Gastrocnemius medialis (tissue), 4 donors: ENCODE measurements around the gene ACTL7B.

Experiments
- CTCF ChIP-seq, 5 experiments: fragments of 450-650 bp in 3 of 5; fragments of 200-600 bp in 2 of 5; sonication (generic) in 2 of 5; IDR thresholded peaks in 4 of 5; conservative IDR thresholded peaks in 1 of 5; 1 replicate in 4 of 5; 2 replicates in 1 of 5; pipeline ENCODE4 v1.5.1; 2016 to 2019; ENCODE audit warnings: antibody characterized with exemption in 5 of 5, mild to moderate bottlenecking in 3 of 5, moderate library complexity in 3 of 5
- POLR2A ChIP-seq, 2 donors: fragments of 450-650 bp; IDR thresholded peaks; one replicate each; pipeline ENCODE4 v1.6.1; 2017; ENCODE audit warnings: antibody characterized with exemption in 2 of 2, mild to moderate bottlenecking in 2 of 2, moderate library complexity in 2 of 2

- TF ChIP-seq CTCF (IDR thresholded peaks at IDR 0.05 in 4 of 5, conservative IDR thresholded peaks at IDR 0.05 in 1 of 5) (no peak), POLR2A (IDR thresholded peaks at IDR 0.05) (no peak)
These were observed 26.5 kb upstream of the ACTL7B start for GRCh38 chr9:108882052-108882888.
